Measurements from ENCODE around the gene ATP11A. TPM values are rescaled to one million over a fixed set of nuclear protein-coding genes. Genes with fewer than 3 reads are reported as not detected.
"Not testable (repeated sequence)": the region's sequence is repeated elsewhere in the genome, so short reads cannot be mapped to it uniquely, and the experiment has no call there.

ATP11A gene
- polyA plus RNA-seq, 3 donors: 38.4 to 87.7 (median 43.9) TPM

GRCh38 chr13:112796190-112796915 is 106.5 kb downstream of the ATP11A start:
- DNase-seq (ENCODE audit: extremely low read depth in 1 of 11, low read depth in 9 of 11, low spot score in 4 of 11): no peak

GRCh38 chr13:112799394-112799793 is 109.6 kb downstream of the ATP11A start:
- DNase-seq (ENCODE audit: extremely low read depth in 1 of 11, low read depth in 9 of 11, low spot score in 4 of 11): no peak

GRCh38 chr13:112800057-112800456 is 110.2 kb downstream of the ATP11A start:
- DNase-seq (ENCODE audit: extremely low read depth in 1 of 11, low read depth in 9 of 11, low spot score in 4 of 11): no peak

- not testable (repeated sequence) for DNase-seq (ENCODE audit: extremely low read depth in 1 of 11, low read depth in 9 of 11, low spot score in 4 of 11)
These were observed 111.0 kb downstream of the ATP11A start for GRCh38 chr13:112800807-112801206.

GRCh38 chr13:112802802-112803195 is 113.0 kb downstream of the ATP11A start:
- no peak for DNase-seq (ENCODE audit: extremely low read depth in 1 of 11, low read depth in 9 of 11, low spot score in 4 of 11)

GRCh38 chr13:112803422-112803821 is 113.6 kb downstream of the ATP11A start:
- DNase-seq (ENCODE audit: extremely low read depth in 1 of 11, low read depth in 9 of 11, low spot score in 4 of 11): no peak

- no peak for DNase-seq (ENCODE audit: extremely low read depth in 1 of 11, low read depth in 9 of 11, low spot score in 4 of 11)
These were observed 114.5 kb downstream of the ATP11A start for GRCh38 chr13:112804374-112804773.

- no peak for DNase-seq (ENCODE audit: extremely low read depth in 1 of 11, low read depth in 9 of 11, low spot score in 4 of 11)
These were observed 117.2 kb downstream of the ATP11A start for GRCh38 chr13:112806739-112807652.

GRCh38 chr13:112807653-112808376 is 118.0 kb downstream of the ATP11A start:
- DNase-seq (ENCODE audit: extremely low read depth in 1 of 11, low read depth in 9 of 11, low spot score in 4 of 11): no peak

GRCh38 chr13:112808377-112809140 is 118.7 kb downstream of the ATP11A start:
- DNase-seq (ENCODE audit: extremely low read depth in 1 of 11, low read depth in 9 of 11, low spot score in 4 of 11): no peak

- DNase-seq (ENCODE audit: extremely low read depth in 1 of 11, low read depth in 9 of 11, low spot score in 4 of 11): no peak
These were observed 119.8 kb downstream of the ATP11A start for GRCh38 chr13:112809332-112810315.

- DNase-seq (ENCODE audit: extremely low read depth in 1 of 11, low read depth in 9 of 11, low spot score in 4 of 11): no peak
These were observed 120.8 kb downstream of the ATP11A start for GRCh38 chr13:112810608-112811007.

- DNase-seq (ENCODE audit: extremely low read depth in 1 of 11, low read depth in 9 of 11, low spot score in 4 of 11): no peak
These were observed 122.6 kb downstream of the ATP11A start for GRCh38 chr13:112812306-112813055.

- DNase-seq (ENCODE audit: extremely low read depth in 1 of 11, low read depth in 9 of 11, low spot score in 4 of 11): no peak
These were observed 123.7 kb downstream of the ATP11A start for GRCh38 chr13:112813552-112813951.

GRCh38 chr13:112814905-112815585 is 125.2 kb downstream of the ATP11A start:
- no peak for DNase-seq (ENCODE audit: extremely low read depth in 1 of 11, low read depth in 9 of 11, low spot score in 4 of 11)

- DNase-seq (ENCODE audit: extremely low read depth in 1 of 11, low read depth in 9 of 11, low spot score in 4 of 11): no peak
These were observed 126.0 kb downstream of the ATP11A start for GRCh38 chr13:112815871-112816270.

Data from renal cortex interstitium (tissue), 11 donors.